ENCODE results near the gene RAB10.

- TF ChIP-seq ZNF565 (CRISPR knock-in tag; conservative IDR thresholded peaks at IDR 0.05; ENCODE audit: low read depth) = no peak
- TF ChIP-seq ZFP30 (CRISPR knock-in tag; IDR thresholded peaks at IDR 0.05) = no peak
- TF ChIP-seq CSRNP3 (CRISPR knock-in tag; IDR thresholded peaks at IDR 0.05) = no peak
- no peak for TF ChIP-seq ARNTL (CRISPR knock-in tag; IDR thresholded peaks at IDR 0.05; ENCODE audit: borderline replicate concordance, low read depth)
These were observed 148.6 kb downstream of the RAB10 start for GRCh38 chr2:26182441-26182840.

Measured in SK-N-SH treated with all-trans-retinoic acid at 6 μM for 48 hours (cell line).